ENCODE measurements around the gene POFUT2.

POFUT2 gene

GRCh38 chr21:45297329-45297728 lies 9.6 kb upstream of the POFUT2 start:
- DNase-seq = no peak

- DNase-seq = no peak
These were observed 8.9 kb upstream of the POFUT2 start for GRCh38 chr21:45296638-45297037.

- no peak for DNase-seq
These were observed 8.1 kb upstream of the POFUT2 start for GRCh38 chr21:45295576-45296365.

- peak; percentile 82 for DNase-seq
These were observed 7.0 kb upstream of the POFUT2 start for GRCh38 chr21:45294509-45295291.

- DNase-seq = peak; percentile 47
These were observed 6.2 kb upstream of the POFUT2 start for GRCh38 chr21:45293726-45294401.

- DNase-seq = peak; percentile 59
These were observed 5.6 kb upstream of the POFUT2 start for GRCh38 chr21:45293220-45293725.

GRCh38 chr21:45292399-45293219 lies 4.9 kb upstream of the POFUT2 start:
- peak; percentile 94 for DNase-seq

GRCh38 chr21:45291613-45292398 lies 4.1 kb upstream of the POFUT2 start:
- no peak for DNase-seq

GRCh38 chr21:45290948-45291612 lies 3.4 kb upstream of the POFUT2 start:
- no peak for DNase-seq

- no peak for DNase-seq
These were observed 2.2 kb upstream of the POFUT2 start for GRCh38 chr21:45289655-45290515.

GRCh38 chr21:45289134-45289533 lies 1.4 kb upstream of the POFUT2 start:
- DNase-seq = no peak

- no peak for DNase-seq
These were observed 746 bp upstream of the POFUT2 start for GRCh38 chr21:45288441-45288841.

- peak; percentile 46 for DNase-seq
These were observed 841 bp downstream of the POFUT2 start for GRCh38 chr21:45286671-45287437.

GRCh38 chr21:45285266-45285931 lies 2.3 kb downstream of the POFUT2 start:
- no peak for DNase-seq

- DNase-seq = no peak
These were observed 3.3 kb downstream of the POFUT2 start for GRCh38 chr21:45284456-45284741.

GRCh38 chr21:45283611-45284455 lies 3.9 kb downstream of the POFUT2 start:
- no peak for DNase-seq

GRCh38 chr21:45283035-45283610 lies 4.6 kb downstream of the POFUT2 start:
- DNase-seq = no peak

Measured in retina (tissue), 1 donor.